SJSA1 (cell line): ENCODE results near the gene SDK2. TPM values are rescaled to one million over a fixed set of nuclear protein-coding genes. Genes with fewer than 3 reads are reported as not detected.

Source experiments
- DNase-seq, 2 experiments: peaks; one replicate each; pipeline ENCODE4 v3.0.0-alpha.2; 2015 to 2020; ENCODE audit warnings: low spot score in 2 of 2, low read depth in 1 of 2
- H3K27ac ChIP-seq: fragments of 250-450 bp; sonication (Bioruptor Pico); 2 replicates; pipeline ENCODE4 v1.5.1; 2020; ENCODE audit warnings: mild to moderate bottlenecking, moderate library complexity
- H3K27me3 ChIP-seq: fragments of 250-450 bp; sonication (Bioruptor Pico); replicated peaks from 2 replicates; pipeline ENCODE4 v1.5.1; 2020; ENCODE audit warnings: mild to moderate bottlenecking, moderate library complexity
- H3K36me3 ChIP-seq: fragments of 250-450 bp; sonication (Bioruptor Pico); 2 replicates; pipeline ENCODE4 v1.5.1; 2020; ENCODE audit warnings: mild to moderate bottlenecking
- H3K4me1 ChIP-seq: fragments of 250-450 bp; sonication (Bioruptor Pico); replicated peaks from 2 replicates; pipeline ENCODE4 v1.6.1; 2021; ENCODE audit warnings: mild to moderate bottlenecking
- H3K4me3 ChIP-seq: fragments of 250-450 bp; sonication (Bioruptor Pico); 2 replicates; pipeline ENCODE4 v1.5.1; 2020; ENCODE audit warnings: mild to moderate bottlenecking
- H3K9me3 ChIP-seq: fragments of 250-450 bp; sonication (Bioruptor Pico); replicated peaks from 2 replicates; pipeline ENCODE4 v1.5.1; 2020; ENCODE audit warnings: mild to moderate bottlenecking
- total RNA-seq: library from RNA; depleted of rRNA; stranded (reverse); fragments of >200 nt; shearing (Covaris generic); gene quantifications from 2 replicates; pipeline ENCODE4 v1.2.3, GENCODE V29; 2014

Gene SDK2
- total RNA-seq, 1 experiment from 2014 or later = 0.05 TPM

- Histone ChIP-seq H3K27ac (no peak overlapping the region), H3K4me3 (no peak overlapping the region), H3K4me1 (no peaks in the 10 kb centered on the region), H3K36me3 (no peaks in the 10 kb centered on the region), H3K9me3 (no peaks in the 10 kb centered on the region), H3K27me3 (peaks cover 53% of the 10 kb centered on the region)
- DNase-seq = no peak
These were observed 210.7 kb downstream of the SDK2 start for GRCh38 chr17:73433501-73433900.

- no peak overlapping the region for H3K4me3 ChIP-seq
These were observed 211.5 kb downstream of the SDK2 start for GRCh38 chr17:73432624-73433190.

GRCh38 chr17:73431401-73432205, 212.6 kb downstream of the SDK2 start:
- H3K4me3 ChIP-seq = no peak overlapping the region
- H3K36me3 ChIP-seq = no peaks in the 10 kb centered on the region
- no peaks in the 10 kb centered on the region for H3K9me3 ChIP-seq
- H3K4me1 ChIP-seq = no peaks in the 10 kb centered on the region
- peaks cover 40% of the 10 kb centered on the region for H3K27me3 ChIP-seq
- DNase-seq = no peak
- no peak overlapping the region for H3K27ac ChIP-seq

More at GRCh38 chr17:73432624-73433190, 211.5 kb downstream of the SDK2 start:
- peaks cover 51% of the 10 kb centered on the region for H3K27me3 ChIP-seq
- DNase-seq = no peak
- H3K27ac ChIP-seq = no peak overlapping the region
- H3K36me3 ChIP-seq = no peaks in the 10 kb centered on the region
- no peaks in the 10 kb centered on the region for H3K9me3 ChIP-seq
- no peaks in the 10 kb centered on the region for H3K4me1 ChIP-seq

- Histone ChIP-seq H3K27me3 (peaks cover 36% of the 10 kb centered on the region), H3K36me3 (no peaks in the 10 kb centered on the region), H3K27ac (no peak overlapping the region), H3K9me3 (no peaks in the 10 kb centered on the region), H3K4me1 (no peaks in the 10 kb centered on the region), H3K4me3 (no peak overlapping the region)
- no peak for DNase-seq
These were observed 213.4 kb downstream of the SDK2 start for GRCh38 chr17:73430848-73431247.

GRCh38 chr17:73430165-73430680, 214.0 kb downstream of the SDK2 start:
- H3K27ac ChIP-seq = no peak overlapping the region
- H3K9me3 ChIP-seq = no peaks in the 10 kb centered on the region
- no peaks in the 10 kb centered on the region for H3K36me3 ChIP-seq
- DNase-seq = no peak
- no peaks in the 10 kb centered on the region for H3K4me1 ChIP-seq
- H3K4me3 ChIP-seq = no peak overlapping the region
- peaks cover 31% of the 10 kb centered on the region for H3K27me3 ChIP-seq

- DNase-seq = peak; percentile 68 to 90
- no peaks in the 10 kb centered on the region for H3K9me3 ChIP-seq
- peaks cover 31% of the 10 kb centered on the region for H3K27me3 ChIP-seq
- no peak overlapping the region for H3K27ac ChIP-seq
- no peaks in the 10 kb centered on the region for H3K4me1 ChIP-seq
- H3K4me3 ChIP-seq = no peak overlapping the region
- no peaks in the 10 kb centered on the region for H3K36me3 ChIP-seq
These were observed 214.6 kb downstream of the SDK2 start for GRCh38 chr17:73429440-73430164.

GRCh38 chr17:73427198-73427597, 217.0 kb downstream of the SDK2 start:
- Histone ChIP-seq H3K27ac (no peak overlapping the region), H3K27me3 (peaks cover 23% of the 10 kb centered on the region), H3K4me3 (no peak overlapping the region), H3K9me3 (no peaks in the 10 kb centered on the region), H3K36me3 (no peaks in the 10 kb centered on the region), H3K4me1 (no peaks in the 10 kb centered on the region)
- no peak for DNase-seq

- Histone ChIP-seq H3K4me3 (no peak overlapping the region), H3K27ac (no peak overlapping the region), H3K4me1 (peaks cover 3% of the 10 kb centered on the region; the same call in 1 of the 2 replicates), H3K9me3 (no peaks in the 10 kb centered on the region), H3K27me3 (peaks cover 6% of the 10 kb centered on the region), H3K36me3 (no peaks in the 10 kb centered on the region)
- no peak for DNase-seq
These were observed 219.7 kb downstream of the SDK2 start for GRCh38 chr17:73424571-73424970.

GRCh38 chr17:73423806-73424205, 220.4 kb downstream of the SDK2 start:
- Histone ChIP-seq H3K36me3 (no peaks in the 10 kb centered on the region), H3K4me1 (peaks cover 3% of the 10 kb centered on the region; the same call in 1 of the 2 replicates), H3K27me3 (peaks cover 6% of the 10 kb centered on the region), H3K4me3 (no peak overlapping the region), H3K27ac (no peak overlapping the region), H3K9me3 (no peaks in the 10 kb centered on the region)
- no peak for DNase-seq

GRCh38 chr17:73423159-73423715, 221.0 kb downstream of the SDK2 start:
- H3K9me3 ChIP-seq = no peaks in the 10 kb centered on the region
- DNase-seq = no peak
- H3K36me3 ChIP-seq = no peaks in the 10 kb centered on the region
- H3K27ac ChIP-seq = no peak overlapping the region
- H3K27me3 ChIP-seq = peaks cover 3% of the 10 kb centered on the region
- H3K4me1 ChIP-seq = peaks cover 3% of the 10 kb centered on the region; the same call in 1 of the 2 replicates
- H3K4me3 ChIP-seq = no peak overlapping the region

GRCh38 chr17:73422121-73422520, 222.1 kb downstream of the SDK2 start:
- Histone ChIP-seq H3K36me3 (no peaks in the 10 kb centered on the region), H3K27me3 (no peaks in the 10 kb centered on the region; the same call in 1 of the 2 replicates), H3K4me3 (no peak overlapping the region), H3K27ac (no peak overlapping the region), H3K4me1 (peaks cover 3% of the 10 kb centered on the region; the same call in 1 of the 2 replicates), H3K9me3 (no peaks in the 10 kb centered on the region)
- DNase-seq = no peak

GRCh38 chr17:73420897-73421296, 223.3 kb downstream of the SDK2 start:
- peak in 1 of 2 experiments; percentile 26 for DNase-seq
- no peak overlapping the region for H3K27ac ChIP-seq
- H3K36me3 ChIP-seq = no peaks in the 10 kb centered on the region
- no peaks in the 10 kb centered on the region for H3K9me3 ChIP-seq
- no peaks in the 10 kb centered on the region; the same call in 1 of the 2 replicates for H3K27me3 ChIP-seq
- no peak overlapping the region for H3K4me3 ChIP-seq
- H3K4me1 ChIP-seq = peaks cover 3% of the 10 kb centered on the region; the same call in 1 of the 2 replicates

- no peak overlapping the region for H3K27ac ChIP-seq
- H3K36me3 ChIP-seq = no peaks in the 10 kb centered on the region
- DNase-seq = no peak
These were observed 224.4 kb downstream of the SDK2 start for GRCh38 chr17:73419881-73420280.

More at GRCh38 chr17:73419881-73420280, 224.4 kb downstream of the SDK2 start:
- peaks cover 3% of the 10 kb centered on the region; the same call in 1 of the 2 replicates for H3K4me1 ChIP-seq
- H3K27me3 ChIP-seq = no peaks in the 10 kb centered on the region; the same call in 1 of the 2 replicates
- H3K4me3 ChIP-seq = no peak overlapping the region
- H3K9me3 ChIP-seq = no peaks in the 10 kb centered on the region
